Activated CD8-positive, alpha-beta T cell treated with anti-CD3 and anti-CD28 coated beads for 36 hours (primary cell): ENCODE measurements around the gene NOTCH2. TPM values are rescaled to one million over a fixed set of nuclear protein-coding genes. Genes with fewer than 3 reads are reported as not detected.

Source experiments
- ATAC-seq: fragments of 200-7000 bp; cut with Tn5 transposase; one replicate; pipeline ENCODE4 v1.10.0; 2021; ENCODE audit warnings: mild to moderate bottlenecking, moderate library complexity
- CTCF ChIA-PET: fragments of 350-600 bp; sonication (Branson Sonifier 250); formaldehyde crosslinking; loops from one replicate; lab custom pipeline; 2021; ENCODE audit warnings: antibody characterized with exemption; lab: Charles Lee
- POLR2A ChIA-PET: fragments of 350-600 bp; sonication (Branson Sonifier 250); formaldehyde crosslinking; loops from one replicate; lab custom pipeline; 2021; ENCODE audit warnings: antibody characterized with exemption; lab: Charles Lee
- DNase-seq: peaks from one replicate; pipeline ENCODE4 v3.0.0-alpha.2; 2020
- H3K27ac Mint-ChIP-seq: one replicate; pipeline ENCODE4 v1.8.0; 2021; ENCODE audit warnings: mild to moderate bottlenecking, mixed read lengths
- H3K27me3 Mint-ChIP-seq: one replicate; pipeline ENCODE4 v1.8.0; 2021; ENCODE audit warnings: mixed read lengths
- H3K36me3 Mint-ChIP-seq: one replicate; pipeline ENCODE4 v1.8.0; 2021; ENCODE audit warnings: low read depth, mixed read lengths
- H3K4me1 Mint-ChIP-seq: one replicate; pipeline ENCODE4 v1.8.0; 2021; ENCODE audit warnings: low read depth, mixed read lengths
- H3K4me3 Mint-ChIP-seq: one replicate; pipeline ENCODE4 v1.8.0; 2021; ENCODE audit warnings: mild to moderate bottlenecking, moderate library complexity, mixed read lengths
- H3K9me3 Mint-ChIP-seq: one replicate; pipeline ENCODE4 v1.8.0; 2021; ENCODE audit warnings: mixed read lengths
- CTCF ChIP-seq: fragments of 200-600 bp; IDR thresholded peaks from one replicate; pipeline ENCODE4 v1.8.0; 2022; ENCODE audit warnings: antibody characterized with exemption, mild to moderate bottlenecking
- intact Hi-C: fragments of 100-400 bp; cut with micrococcal nuclease; formaldehyde crosslinking; loops from one replicate; pipeline ENCODE4 v1.10.0; 2022
- total RNA-seq, 2 experiments: library from RNA; stranded (reverse); gene quantifications; one replicate each; pipeline ENCODE4 v1.2.3, GENCODE V29; 2021

NOTCH2 gene
- total RNA-seq, 2 experiments from 2014 or later = 37.6 to 41.3 TPM

- intact Hi-C loops = no loop called here
- H3K4me1 Mint-ChIP-seq = no peaks in the 10 kb centered on the region
- CTCF ChIA-PET = interaction anchor here (0.6 to 7.5 kb wide), 5 partner anchors 10 to 271 kb away, joined by 3 to 93 read pairs (median 11); no protein-coding TSS in a partner anchor
Measured at GRCh38 chr1:119946724-119947123, 122.7 kb downstream of the NOTCH2 start.

GRCh38 chr1:119943216-119943615 lies 126.2 kb downstream of the NOTCH2 start:
- intact Hi-C loops = no loop called here
- Mint-ChIP-seq H3K36me3 (peaks cover 2% of the 10 kb centered on the region), H3K4me1 (peaks cover 6% of the 10 kb centered on the region), H3K27me3 (no peaks in the 10 kb centered on the region), H3K4me3 (no peak overlapping the region), H3K27ac (no peak overlapping the region), H3K9me3 (no peaks in the 10 kb centered on the region)
- DNase-seq (no peak), ATAC-seq (no peak)
- no peak for TF ChIP-seq CTCF
- ChIA-PET CTCF (interaction anchor here (1.5 kb wide), 1 partner anchor 25 kb away, joined by 6 read pairs; no protein-coding TSS in a partner anchor), POLR2A (interaction anchor here (1.2 kb wide), 1 partner anchor 36 kb away, joined by 3 read pairs; no protein-coding TSS in a partner anchor)

More at GRCh38 chr1:119946724-119947123, 122.7 kb downstream of the NOTCH2 start:
- Mint-ChIP-seq H3K27me3 (no peaks in the 10 kb centered on the region), H3K27ac (no peak overlapping the region), H3K4me3 (no peak overlapping the region), H3K9me3 (no peaks in the 10 kb centered on the region), H3K36me3 (peaks cover 8% of the 10 kb centered on the region)
- POLR2A ChIA-PET = no interaction called here
- no peak for ATAC-seq
- DNase-seq = no peak
- no peak for TF ChIP-seq CTCF

GRCh38 chr1:119941392-119941791 lies 128.1 kb downstream of the NOTCH2 start:
- H3K27ac Mint-ChIP-seq = no peak overlapping the region
- intact Hi-C loops = no loop called here
- no peaks in the 10 kb centered on the region for H3K27me3 Mint-ChIP-seq
- no peak for ATAC-seq
- no peak overlapping the region for H3K4me3 Mint-ChIP-seq
- H3K4me1 Mint-ChIP-seq = peaks cover 6% of the 10 kb centered on the region
- peaks cover 14% of the 10 kb centered on the region for H3K36me3 Mint-ChIP-seq
- no peak for DNase-seq
- no peak for TF ChIP-seq CTCF
- no peaks in the 10 kb centered on the region for H3K9me3 Mint-ChIP-seq
- ChIA-PET CTCF (interaction anchor here (1.2 to 1.5 kb wide), 3 partner anchors 9 to 27 kb away, joined by 4 to 6 read pairs (median 5); no protein-coding TSS in a partner anchor), POLR2A (no interaction called here)

GRCh38 chr1:119940697-119941096 lies 128.8 kb downstream of the NOTCH2 start:
- ChIA-PET CTCF (interaction anchor here (1.2 to 1.5 kb wide), 2 partner anchors 9 to 27 kb away, joined by 4 to 5 read pairs; no protein-coding TSS in a partner anchor), POLR2A (no interaction called here)
- Mint-ChIP-seq H3K9me3 (no peaks in the 10 kb centered on the region), H3K36me3 (peaks cover 19% of the 10 kb centered on the region), H3K27me3 (no peaks in the 10 kb centered on the region), H3K4me3 (no peak overlapping the region), H3K27ac (no peak overlapping the region), H3K4me1 (peaks cover 6% of the 10 kb centered on the region)
- intact Hi-C loops = no loop called here
- DNase-seq (no peak), ATAC-seq (no peak)
- TF ChIP-seq CTCF = no peak

- Mint-ChIP-seq H3K27me3 (no peaks in the 10 kb centered on the region), H3K27ac (no peak overlapping the region), H3K9me3 (peaks cover 8% of the 10 kb centered on the region), H3K36me3 (peaks cover 50% of the 10 kb centered on the region), H3K4me3 (no peak overlapping the region), H3K4me1 (peaks cover 6% of the 10 kb centered on the region)
- no peak for TF ChIP-seq CTCF
- intact Hi-C loops = no loop called here
- no peak for DNase-seq
- ChIA-PET CTCF (interaction anchor here (2.2 kb wide), 1 partner anchor 11 kb away, joined by 14 read pairs; no protein-coding TSS in a partner anchor), POLR2A (interaction anchor here (0.6 kb wide), 1 partner anchor 28 kb away, joined by 3 read pairs; no protein-coding TSS in a partner anchor)
- ATAC-seq = no peak
Measured at GRCh38 chr1:119937198-119937597, 132.3 kb downstream of the NOTCH2 start.
